ENCODE results near the gene QPCT. TPM values are rescaled to one million over a fixed set of nuclear protein-coding genes. Genes with fewer than 3 reads are reported as not detected.

Gene QPCT
- total RNA-seq, 3 donors from 2014 or later (not counting 1 experiment from before 2014, with no cell fraction given), result 0.38 to 2.1 (median 2.1) TPM

- peaks cover 19% of the 10 kb centered on the region for H3K4me1 ChIP-seq (ENCODE audit: control insufficient read depth, insufficient read depth, low read length)
- Mint-ChIP-seq H3K4me1 (no peaks in the 10 kb centered on the region), H3K4me3 (no peak overlapping the region), H3K27ac (no peak overlapping the region), H3K27me3 (ENCODE audit: low read depth in 2 of 2) (peaks cover 3 to 18% of the 10 kb centered on the region in 2 donors), H3K9me3 (no peaks in the 10 kb centered on the region), H3K36me3 (no peaks in the 10 kb centered on the region)
- 33% methylated on average over 2 of the region's 2 CpGs for WGBS (ENCODE audit: insufficient coverage)
- no peaks in the 10 kb centered on the region for H3K27me3 ChIP-seq (ENCODE audit: control insufficient read depth, insufficient read depth, low read length)
- intact Hi-C loops (cut with micrococcal nuclease), result no loop called here
- DNase-seq (peak in 1 of 2 donors; percentile 26), ATAC-seq (peak in 1 of 3 donors; percentile 66)
- H3K9me3 ChIP-seq (ENCODE audit: control insufficient read depth, insufficient read depth, low read length), result no peaks in the 10 kb centered on the region
- no peak overlapping the region for H3K4me3 ChIP-seq (ENCODE audit: low read length)
- no peak overlapping the region for H3K27ac ChIP-seq (ENCODE audit: low read length)
- no peak for TF ChIP-seq CTCF (IDR thresholded peaks at IDR 0.05)
- H3K36me3 ChIP-seq (ENCODE audit: control insufficient read depth, insufficient read depth, low read length), result no peaks in the 10 kb centered on the region
Observed at GRCh38 chr2:37365669-37366068, 21.2 kb downstream of the QPCT start.

GRCh38 chr2:37366773-37367172, 22.3 kb downstream of the QPCT start:
- H3K27me3 ChIP-seq (ENCODE audit: control insufficient read depth, insufficient read depth, low read length), result no peaks in the 10 kb centered on the region
- WGBS (ENCODE audit: insufficient coverage), result 45% methylated on average over 3 of the region's 4 CpGs
- peak overlapping the region; percentile 52 for H3K4me3 Mint-ChIP-seq
- no peaks in the 10 kb centered on the region for H3K36me3 ChIP-seq (ENCODE audit: control insufficient read depth, insufficient read depth, low read length)
- H3K4me1 ChIP-seq (ENCODE audit: control insufficient read depth, insufficient read depth, low read length), result peaks cover 19% of the 10 kb centered on the region
- no peak overlapping the region for H3K4me3 ChIP-seq (ENCODE audit: low read length)
- no peaks in the 10 kb centered on the region for H3K9me3 Mint-ChIP-seq
- no peak for TF ChIP-seq CTCF (IDR thresholded peaks at IDR 0.05)
- no peak overlapping the region for H3K27ac ChIP-seq (ENCODE audit: low read length)
- intact Hi-C loops (cut with micrococcal nuclease), result no loop called here
- peaks cover 0 to under 1% of the 10 kb centered on the region in 2 donors for H3K4me1 Mint-ChIP-seq
- H3K27me3 Mint-ChIP-seq (ENCODE audit: low read depth in 2 of 2), result peaks cover 3 to 8% of the 10 kb centered on the region in 2 donors
- H3K27ac Mint-ChIP-seq, result no peak overlapping the region
- ATAC-seq (peak in 1 of 3 donors; percentile 33), DNase-seq (no peak)
- no peaks in the 10 kb centered on the region for H3K9me3 ChIP-seq (ENCODE audit: control insufficient read depth, insufficient read depth, low read length)
- H3K36me3 Mint-ChIP-seq, result no peaks in the 10 kb centered on the region

GRCh38 chr2:37367310-37367709, 22.9 kb downstream of the QPCT start:
- H3K27ac ChIP-seq (ENCODE audit: low read length), result no peak overlapping the region
- peaks cover 5 to 6% of the 10 kb centered on the region in 2 donors for H3K27me3 Mint-ChIP-seq (ENCODE audit: low read depth in 2 of 2)
- no peak overlapping the region for H3K4me3 ChIP-seq (ENCODE audit: low read length)

More at GRCh38 chr2:37367310-37367709, 22.9 kb downstream of the QPCT start:
- WGBS (ENCODE audit: insufficient coverage), result 97% methylated on average over 7 of the region's 7 CpGs
- Mint-ChIP-seq H3K36me3 (no peaks in the 10 kb centered on the region), H3K4me3 (peak overlapping the region; percentile 52), H3K4me1 (peaks cover 0 to 5% of the 10 kb centered on the region in 2 donors), H3K9me3 (no peaks in the 10 kb centered on the region), H3K27ac (no peak overlapping the region)
- no peak for ATAC-seq
- Histone ChIP-seq H3K27me3 (ENCODE audit: control insufficient read depth, insufficient read depth, low read length) (peaks cover 1% of the 10 kb centered on the region), H3K4me1 (ENCODE audit: control insufficient read depth, insufficient read depth, low read length) (peaks cover 19% of the 10 kb centered on the region), H3K36me3 (ENCODE audit: control insufficient read depth, insufficient read depth, low read length) (no peaks in the 10 kb centered on the region), H3K9me3 (ENCODE audit: control insufficient read depth, insufficient read depth, low read length) (no peaks in the 10 kb centered on the region)
- intact Hi-C loops (cut with micrococcal nuclease), result no loop called here
- no peak for DNase-seq
- no peak for TF ChIP-seq CTCF (IDR thresholded peaks at IDR 0.05)
